NCI-H748 (cell line): Measurements from ENCODE around the gene LONP2.
"Not testable (repeated sequence)": the region's sequence is repeated elsewhere in the genome, so short reads cannot be mapped to it uniquely, and the experiment has no call there.

Experiments used
- DNase-seq: peaks from one replicate; lab custom pipeline; 2025; ENCODE audit not compliant: unreplicated experiment; lab: John Stamatoyannopoulos, UW

LONP2 gene

DNA sequence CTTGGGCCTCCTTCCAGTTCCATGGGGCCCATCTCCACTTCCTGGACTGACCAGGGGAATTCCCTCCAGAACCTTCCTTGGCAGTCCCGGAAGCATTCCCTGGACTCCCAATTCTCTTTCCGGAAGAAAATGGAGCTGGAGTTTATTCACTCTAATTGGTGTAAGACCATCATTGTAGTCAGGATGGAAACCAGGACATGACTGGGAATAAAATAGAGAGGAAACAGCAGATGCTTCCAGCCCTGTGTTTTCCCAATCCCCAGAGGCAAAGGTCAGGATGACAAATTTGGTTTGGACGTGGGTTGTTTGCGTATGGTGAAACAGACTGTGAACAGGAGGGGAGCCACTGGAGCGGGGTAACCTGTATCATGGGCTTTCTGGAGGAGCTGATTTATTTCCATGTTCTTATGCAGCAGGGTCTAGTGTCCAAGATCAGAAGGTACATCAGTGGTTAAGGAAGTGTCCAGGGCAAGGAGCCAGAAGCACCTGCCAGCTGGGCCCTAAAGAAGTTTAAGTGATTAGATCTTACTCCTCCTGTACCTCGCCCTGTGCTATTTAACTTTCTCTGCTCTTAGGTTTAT is 8.5 kb upstream of the LONP2 start:
- no peak for DNase-seq

DNA sequence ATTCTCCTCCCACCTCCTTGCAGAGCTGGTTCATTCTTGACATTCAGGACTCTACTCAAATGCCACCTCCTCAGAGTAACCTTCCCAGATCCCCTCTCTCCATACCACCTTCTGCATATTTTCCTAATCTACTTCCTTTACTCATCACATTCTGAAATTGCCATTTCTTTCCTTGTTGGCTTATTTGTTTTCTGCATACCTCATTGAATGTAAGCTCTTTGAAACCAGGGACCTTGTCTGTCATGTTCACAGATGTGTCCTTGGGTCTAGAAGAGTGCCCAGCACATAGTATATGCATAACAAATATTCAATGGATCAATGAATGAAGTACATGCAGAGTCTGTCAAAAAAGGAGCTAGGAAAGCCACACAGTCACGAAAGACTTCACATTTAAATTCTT is 7.8 kb upstream of the LONP2 start:
- DNase-seq: no peak

DNA sequence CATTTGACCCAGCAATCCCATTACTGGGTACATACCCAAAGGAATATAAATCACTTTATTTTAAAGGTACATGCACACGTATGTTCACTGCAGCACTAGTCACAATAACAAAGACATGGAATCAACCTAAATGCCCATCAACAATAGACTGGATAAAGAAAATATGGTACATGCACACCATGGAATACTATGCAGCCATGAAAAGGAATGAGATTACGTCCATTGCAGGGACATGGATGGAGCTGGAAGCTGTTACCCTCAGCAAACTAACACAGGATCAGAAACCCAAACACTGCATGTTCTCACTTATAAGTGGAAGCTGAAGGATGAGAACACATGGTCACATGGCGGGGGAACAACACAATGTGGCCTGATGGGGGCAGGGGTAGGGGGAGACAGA is 4.0 kb upstream of the LONP2 start:
- DNase-seq: not testable (repeated sequence)

DNA sequence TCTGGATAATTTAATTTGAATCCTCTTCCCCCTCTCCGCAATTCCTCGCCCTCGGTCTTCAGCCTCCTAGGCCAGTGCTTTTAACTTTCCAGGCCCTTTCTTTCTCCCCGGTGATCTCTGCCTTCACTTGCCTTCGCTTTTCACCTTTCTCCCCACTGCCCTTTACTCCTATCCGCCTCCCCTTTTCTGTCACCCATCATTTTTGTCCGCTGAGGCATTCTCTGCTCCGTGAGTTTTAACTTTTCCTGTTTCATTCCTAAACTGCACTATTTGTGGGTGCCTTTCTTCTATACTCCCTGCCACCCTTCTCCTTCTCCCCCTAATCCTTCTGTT is 729 bp downstream of the LONP2 start:
- DNase-seq: peak; percentile 16

DNA sequence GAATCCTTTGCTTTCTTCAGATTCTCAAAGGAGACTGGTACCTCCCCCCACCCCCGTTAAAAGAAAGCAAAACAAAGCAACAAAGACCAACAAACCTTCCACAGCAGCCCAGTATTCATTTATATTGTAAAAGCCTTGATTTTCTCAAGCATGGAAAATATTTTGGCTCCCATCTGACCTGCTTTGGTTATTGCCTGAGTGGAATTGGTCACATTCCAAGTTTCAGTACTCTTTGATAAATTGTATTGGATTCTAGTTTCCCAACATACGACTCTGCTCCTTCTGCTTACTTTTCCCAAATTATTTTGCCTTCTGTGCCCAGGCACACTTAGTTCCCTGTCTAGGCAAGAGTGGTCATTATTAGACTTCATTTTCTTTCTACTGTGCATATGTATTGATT is 2.0 kb downstream of the LONP2 start:
- no peak for DNase-seq

DNA sequence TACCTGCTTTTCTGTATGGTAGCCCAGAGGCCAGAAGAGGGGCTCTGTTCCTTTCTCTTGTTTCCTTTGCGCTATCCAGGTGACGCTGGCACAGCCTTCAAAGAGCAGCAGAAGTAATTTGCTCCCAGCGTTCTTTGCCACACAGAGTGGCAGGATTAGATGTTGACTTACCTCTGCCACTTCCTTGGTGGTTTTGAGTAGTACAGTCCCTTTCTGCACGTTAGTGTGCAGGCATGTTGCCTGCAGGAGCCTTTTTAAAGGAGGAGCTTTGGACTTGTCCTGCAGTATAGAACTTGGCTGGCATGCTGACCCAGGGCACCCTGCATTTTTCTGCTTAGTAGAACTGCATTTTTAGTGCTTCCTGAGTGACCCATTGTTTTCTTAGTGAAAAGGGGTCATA is 3.2 kb downstream of the LONP2 start, which contains the start of gene ABCC11:
Gene ABCC11, minus strand, starts transcription at position 229 of the 400 bp plus-strand sequence. CDS start 15,618 bp downstream, outside the sequence.
- DNase-seq: no peak

DNA sequence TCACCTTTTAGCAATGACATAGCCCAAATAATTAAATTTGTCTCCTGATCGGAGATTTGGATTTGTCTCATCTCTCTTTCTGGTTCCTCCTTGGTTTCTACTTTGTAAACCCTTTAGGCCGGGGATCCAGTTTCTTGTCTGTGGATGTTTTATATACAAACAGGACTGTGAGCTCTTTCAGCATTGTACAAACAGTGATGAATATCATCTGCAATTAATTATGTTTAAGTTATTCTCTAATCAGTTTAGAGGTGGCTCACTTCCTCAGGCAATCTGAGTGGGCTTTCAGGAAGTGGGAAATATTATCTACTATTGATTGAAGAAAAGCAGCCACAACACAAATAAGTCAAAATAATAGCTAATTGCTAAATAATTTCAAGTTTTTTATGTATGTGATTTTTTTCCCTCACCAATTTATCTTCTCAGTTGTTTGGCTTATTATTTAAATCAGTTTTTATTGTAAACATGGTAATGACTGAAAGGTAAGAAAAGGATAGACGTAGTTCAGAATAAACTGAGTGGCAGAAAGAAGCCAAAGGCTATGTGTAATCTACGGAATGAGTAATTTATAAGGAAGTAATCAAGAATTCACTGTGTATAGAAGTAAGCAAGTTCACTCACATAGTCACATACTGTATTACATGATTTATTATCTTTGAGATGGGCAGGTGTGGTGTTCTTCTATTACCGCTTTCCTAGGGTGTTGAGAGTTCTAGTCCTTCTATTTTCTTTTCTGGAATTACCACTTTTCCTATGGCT is 6.6 kb downstream of the LONP2 start:
- DNase-seq: no peak

DNA sequence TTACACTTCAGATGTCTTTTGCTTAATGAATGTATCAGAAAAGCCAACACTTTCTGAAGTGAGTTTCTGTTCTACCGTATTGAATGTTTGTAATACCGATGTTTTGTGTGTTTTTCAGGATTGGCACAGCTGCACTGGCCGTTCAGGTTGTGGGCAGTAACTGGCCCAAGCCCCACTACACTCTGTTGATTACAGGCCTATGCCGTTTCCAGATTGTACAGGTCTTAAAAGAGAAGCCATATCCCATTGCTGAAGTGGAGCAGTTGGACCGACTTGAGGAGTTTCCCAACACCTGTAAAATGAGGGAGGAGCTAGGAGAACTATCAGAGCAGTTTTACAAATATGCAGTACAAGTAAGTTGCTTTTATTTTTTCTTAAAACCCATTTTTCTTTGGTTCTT is 7.9 kb downstream of the LONP2 start:
- DNase-seq: no peak

DNA sequence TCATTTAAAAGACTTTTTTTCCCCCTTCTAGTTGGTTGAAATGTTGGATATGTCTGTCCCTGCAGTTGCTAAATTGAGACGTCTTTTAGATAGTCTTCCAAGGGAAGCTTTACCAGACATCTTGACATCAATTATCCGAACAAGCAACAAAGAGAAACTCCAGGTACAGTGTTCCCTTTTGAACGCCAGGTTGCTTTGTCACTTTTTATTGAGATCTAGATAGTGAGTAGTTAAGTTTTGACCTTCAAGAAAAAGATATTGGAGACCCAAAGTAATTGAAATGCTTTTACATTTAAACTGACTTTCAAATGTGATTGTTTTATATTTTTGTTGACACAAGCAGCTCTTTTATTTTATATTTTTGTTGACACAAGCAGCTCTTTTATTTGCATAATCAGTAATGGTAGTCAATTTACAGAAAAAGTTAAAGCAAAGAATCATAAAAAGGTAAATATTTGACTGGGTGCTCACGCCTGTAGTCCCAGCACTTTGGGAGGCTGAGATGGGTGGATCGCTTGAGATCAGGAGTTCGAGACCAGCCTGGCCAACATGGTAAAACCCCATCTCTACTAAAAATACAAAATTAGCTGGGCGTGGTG is 12.6 kb downstream of the LONP2 start:
- no peak for DNase-seq

DNA sequence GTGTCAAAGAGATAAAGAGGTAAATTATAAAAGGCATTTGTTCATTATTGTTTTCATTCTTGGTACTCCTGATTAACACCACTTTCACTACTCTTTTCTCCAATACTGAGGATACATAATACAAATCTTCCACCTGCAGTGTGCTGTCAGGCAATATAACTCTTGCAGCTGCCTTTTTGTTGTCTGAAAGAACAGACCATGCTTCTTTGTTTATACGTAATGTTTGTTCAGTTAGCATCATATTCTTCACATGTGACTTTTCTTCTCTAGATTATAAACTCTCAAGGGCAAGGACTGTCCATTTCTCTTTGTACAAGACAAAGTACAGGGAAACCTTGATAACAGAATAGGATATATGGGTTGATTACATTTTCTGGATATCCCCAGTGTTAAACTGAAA is 17.5 kb downstream of the LONP2 start:
- no peak for DNase-seq

DNA sequence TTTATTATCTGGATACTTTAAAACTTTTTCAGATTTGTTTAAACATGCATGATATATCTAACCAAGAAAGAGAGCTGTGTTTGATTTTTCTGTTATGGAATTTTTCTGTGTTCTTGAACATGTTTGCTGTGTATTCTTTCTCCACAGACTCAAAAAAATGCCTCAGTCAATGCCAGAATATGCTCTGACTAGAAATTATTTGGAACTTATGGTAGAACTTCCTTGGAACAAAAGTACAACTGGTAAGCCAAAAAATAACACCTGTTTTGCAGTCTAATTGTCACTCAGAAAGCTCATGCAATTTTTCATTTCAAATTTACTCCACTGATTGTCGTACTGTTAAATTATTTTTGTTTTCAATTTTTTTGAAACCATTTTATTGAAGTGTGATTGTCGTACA is 18.5 kb downstream of the LONP2 start:
- no peak for DNase-seq

DNA sequence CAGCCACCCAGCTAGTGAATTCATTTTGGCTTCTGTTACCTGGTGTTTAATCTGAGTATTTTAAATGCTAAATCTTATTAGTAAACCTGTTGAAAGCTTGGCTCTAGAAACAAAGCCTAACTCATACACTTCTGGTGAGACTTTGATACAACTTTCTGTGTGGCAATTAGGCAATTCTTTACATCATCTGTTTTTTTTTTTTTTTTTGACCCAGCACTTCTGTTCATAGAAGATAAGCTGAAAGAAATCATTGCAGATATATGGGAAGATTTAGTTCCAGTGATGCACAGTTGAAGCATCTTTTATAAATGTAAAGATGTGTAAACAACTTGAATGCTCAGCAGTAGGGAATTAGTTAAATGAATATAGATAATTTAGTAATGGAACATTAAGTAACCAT is 24.9 kb downstream of the LONP2 start:
- DNase-seq: no peak

DNA sequence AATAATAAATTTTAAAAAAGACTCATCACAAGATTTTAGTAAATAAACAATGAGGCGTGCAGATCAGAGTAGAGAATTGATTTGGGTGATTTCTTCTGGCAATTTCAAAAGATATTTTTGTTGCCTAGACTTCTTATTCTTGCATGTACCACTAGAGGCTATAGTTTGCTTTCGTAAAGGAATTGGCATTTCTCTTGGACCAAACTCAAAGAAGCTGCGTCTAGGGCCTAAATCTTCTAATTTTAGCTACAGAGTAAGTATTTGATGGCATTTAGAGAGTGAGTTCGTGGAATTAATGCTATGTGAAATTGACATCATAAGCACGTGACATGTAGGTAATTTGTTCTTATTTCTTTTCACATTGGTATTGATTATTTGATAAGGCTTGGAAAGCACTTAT is 27.6 kb downstream of the LONP2 start:
- DNase-seq: no peak

DNA sequence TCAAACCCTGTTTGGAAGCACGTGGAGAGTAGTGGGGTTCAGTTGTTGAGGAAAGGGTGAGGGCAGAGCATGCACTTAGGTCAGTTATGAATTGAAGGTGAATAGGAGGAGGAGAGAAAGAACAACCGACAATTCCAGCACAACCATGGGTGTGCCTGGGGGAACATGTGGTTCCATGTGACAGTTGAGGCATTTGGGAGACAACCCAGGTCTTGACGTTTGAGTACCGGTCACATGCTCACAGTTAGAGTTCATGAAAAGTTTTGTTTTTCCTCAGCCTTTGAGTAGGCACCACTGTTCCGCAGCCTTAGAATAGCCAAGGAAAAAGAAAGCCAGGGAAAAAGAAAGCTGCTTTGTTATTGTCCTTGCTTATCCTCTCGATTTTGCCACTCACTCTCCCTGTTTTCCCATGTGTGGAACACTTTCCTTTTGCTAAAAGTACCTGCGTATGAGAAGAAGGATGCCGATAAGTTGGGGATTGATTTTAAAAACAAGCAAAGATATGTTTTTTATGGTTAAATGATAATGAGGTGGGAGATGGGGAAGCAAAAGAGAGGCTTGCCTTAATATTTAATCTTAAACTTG is 28.8 kb downstream of the LONP2 start:
- DNase-seq: no peak

DNA sequence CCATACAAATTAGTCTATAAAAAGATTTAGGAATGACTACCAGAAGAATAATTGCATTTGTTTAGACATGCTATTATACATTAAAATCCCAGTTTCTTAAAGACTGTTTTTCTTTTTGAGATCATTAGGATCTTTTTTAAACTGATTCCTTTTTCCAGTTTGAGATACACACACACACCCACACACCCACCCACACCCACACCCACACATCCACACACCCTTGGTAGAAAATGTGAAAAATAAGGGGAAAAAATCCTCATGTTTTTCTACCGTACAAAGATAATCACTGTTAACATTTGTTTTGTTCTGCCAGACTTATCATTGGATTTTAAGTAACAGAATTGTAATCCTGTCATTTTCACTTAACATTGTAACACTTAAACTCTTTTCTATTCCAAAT is 30.4 kb downstream of the LONP2 start:
- DNase-seq: no peak

DNA sequence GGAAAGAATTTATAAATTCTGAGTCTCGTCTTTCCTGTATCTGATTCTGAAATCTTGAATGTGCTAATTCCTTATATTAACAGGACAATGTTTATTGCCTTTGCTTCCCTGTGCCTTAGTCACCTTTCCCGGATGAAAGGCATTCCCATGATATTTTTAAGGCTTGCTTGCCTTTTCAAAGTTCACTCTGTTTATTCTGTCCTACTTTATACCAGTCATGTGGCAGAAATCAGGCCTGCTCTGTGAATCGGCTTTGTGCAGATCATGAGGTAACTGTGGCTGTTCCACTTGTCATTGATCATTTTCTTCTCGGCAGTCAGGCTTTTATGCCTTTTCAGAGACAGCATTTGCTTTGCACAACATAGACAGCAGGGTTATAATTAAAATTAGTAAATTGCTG is 32.0 kb downstream of the LONP2 start:
- DNase-seq: no peak

DNA sequence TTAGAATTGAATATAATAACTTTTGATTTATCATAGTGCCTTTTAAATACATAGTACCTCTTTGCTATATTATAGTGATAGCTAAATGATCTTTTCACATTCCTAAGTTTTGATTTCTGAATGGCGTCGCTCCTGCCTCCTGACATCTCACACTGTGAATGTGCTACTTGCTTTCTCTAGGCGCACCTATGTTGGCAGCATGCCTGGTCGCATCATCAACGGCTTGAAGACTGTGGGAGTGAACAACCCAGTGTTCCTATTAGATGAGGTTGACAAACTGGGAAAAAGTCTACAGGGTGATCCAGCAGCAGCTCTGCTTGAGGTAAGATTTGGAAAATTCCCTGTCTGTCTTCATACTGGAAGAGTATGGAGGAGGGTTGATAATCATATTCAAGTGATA is 33.1 kb downstream of the LONP2 start:
- no peak for DNase-seq

DNA sequence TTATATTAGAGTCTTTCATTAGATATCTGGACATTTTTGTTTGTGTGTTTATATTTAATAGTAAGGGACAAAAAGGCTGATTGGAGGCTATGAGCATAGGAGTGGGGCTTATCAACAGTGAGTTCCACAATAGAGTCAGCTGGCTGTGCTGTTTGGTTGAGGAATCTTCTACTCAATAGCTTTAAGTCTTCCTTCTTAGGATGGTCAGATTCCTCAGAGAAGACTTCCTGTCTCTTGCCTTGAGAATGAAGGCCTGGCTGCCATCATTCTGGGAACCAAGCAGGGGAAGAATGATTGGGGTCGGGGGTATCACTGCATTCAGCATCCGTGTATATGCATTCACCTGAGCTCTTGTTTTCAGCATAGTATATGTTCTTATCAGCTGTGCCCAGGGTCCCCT is 35.1 kb downstream of the LONP2 start:
- no peak for DNase-seq

DNA sequence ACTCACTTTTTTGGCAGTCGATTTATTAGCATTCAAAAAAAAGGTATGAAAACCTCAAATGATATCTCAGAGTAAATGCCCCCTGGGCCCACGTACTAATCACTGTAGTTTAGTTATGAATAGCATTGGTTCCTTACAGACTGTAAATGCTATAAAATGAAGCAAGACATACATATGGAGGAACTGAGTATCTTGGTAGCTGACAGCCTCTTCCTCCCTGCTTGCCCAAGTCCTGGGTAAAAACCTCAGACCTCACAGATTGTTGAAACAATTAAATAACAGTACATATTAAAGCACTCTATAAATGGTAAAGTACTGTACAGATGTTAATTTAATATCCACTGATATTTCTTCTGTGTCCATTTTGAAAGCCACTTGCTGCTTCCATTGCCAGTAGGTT is 36.4 kb downstream of the LONP2 start:
- no peak for DNase-seq

DNA sequence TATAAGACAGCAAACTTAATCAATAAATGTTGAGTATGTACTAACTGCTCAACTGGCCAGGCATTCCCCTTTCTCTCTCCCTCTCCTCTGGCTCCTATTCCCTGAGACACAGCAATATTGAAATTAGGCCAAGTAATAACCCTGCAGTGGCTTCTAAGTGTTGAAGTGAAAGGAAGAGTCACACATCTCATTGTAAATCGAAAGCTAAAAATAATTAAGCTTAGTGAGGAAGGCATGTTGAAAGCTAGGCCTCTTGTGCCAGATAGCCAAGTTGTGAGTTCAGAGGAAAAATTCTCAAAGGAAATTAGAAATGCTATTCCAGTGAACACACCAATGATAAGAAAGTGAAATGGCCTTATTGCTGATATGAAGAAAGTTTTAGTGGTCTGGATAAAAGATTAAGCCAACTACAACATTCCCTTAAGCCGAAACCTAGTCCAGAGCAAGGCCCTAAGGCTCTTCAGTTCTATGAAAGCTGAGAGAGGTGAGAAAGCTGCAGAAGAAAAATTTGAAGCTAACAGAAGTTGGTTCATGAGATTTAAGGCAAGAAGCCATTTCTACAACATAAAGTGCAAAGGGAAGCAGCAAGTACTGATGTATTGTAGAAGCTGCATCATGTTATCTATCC is 38.6 kb downstream of the LONP2 start:
- DNase-seq: no peak

DNA sequence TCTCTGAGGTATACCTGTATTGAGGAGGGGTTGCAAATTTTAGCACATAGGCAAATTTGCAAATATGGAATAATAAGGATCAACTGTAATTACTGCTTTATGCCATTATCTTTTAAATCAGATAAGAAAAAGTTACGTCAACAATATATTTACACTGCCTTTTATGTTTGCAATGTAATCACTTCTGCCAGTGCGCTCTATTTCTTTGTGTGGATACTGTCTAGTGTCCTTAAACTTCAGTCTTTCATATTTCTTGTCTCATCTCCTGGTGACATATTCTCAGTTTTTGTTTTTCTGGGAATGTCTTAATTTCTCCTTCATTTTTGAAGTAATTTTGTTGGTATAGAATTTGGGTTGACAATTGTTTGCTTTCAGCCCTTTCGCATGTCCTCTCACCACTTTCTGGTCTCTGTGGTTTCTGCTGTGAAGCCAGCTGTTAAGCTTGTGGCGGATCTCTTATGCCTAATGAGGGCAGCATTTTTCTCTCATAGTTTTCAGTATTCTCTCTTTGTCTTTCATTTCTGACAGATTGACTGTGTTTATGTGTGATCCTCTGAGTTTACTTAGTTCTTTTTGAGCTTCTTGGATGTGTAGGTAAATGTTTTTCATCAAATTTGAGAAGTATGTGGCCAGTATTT is 40.8 kb downstream of the LONP2 start:
- no peak for DNase-seq
